Activated CD4-positive, alpha-beta T cell treated with anti-CD3 and anti-CD28 coated beads for 36 hours (primary cell): Measurements from ENCODE around the gene ZSCAN25. TPM values are rescaled to one million over a fixed set of nuclear protein-coding genes. Genes with fewer than 3 reads are reported as not detected.
A peak's percentile ranks its signal among the peaks of the same experiment; 100 is the strongest.
"Not testable (repeated sequence)": the region's sequence is repeated elsewhere in the genome, so short reads cannot be mapped to it uniquely, and the experiment has no call there.

Source experiments
- ATAC-seq: fragments of 200-7000 bp; cut with Tn5 transposase; one replicate; pipeline ENCODE4 v1.10.0; 2021; ENCODE audit warnings: mild to moderate bottlenecking, moderate library complexity
- CTCF ChIA-PET: fragments of 350-600 bp; sonication (Branson Sonifier 250); formaldehyde crosslinking; loops from one replicate; lab custom pipeline; 2021; ENCODE audit warnings: antibody characterized with exemption; lab: Charles Lee
- POLR2A ChIA-PET: fragments of 350-600 bp; sonication (Branson Sonifier 250); formaldehyde crosslinking; loops from one replicate; lab custom pipeline; 2021; ENCODE audit warnings: antibody characterized with exemption, inconsistent platforms; lab: Charles Lee
- DNase-seq: peaks from one replicate; pipeline ENCODE4 v3.0.0-alpha.2; 2020
- H3K27ac Mint-ChIP-seq: one replicate; pipeline ENCODE4 v1.8.0; 2021; ENCODE audit warnings: mixed read lengths
- H3K27me3 Mint-ChIP-seq: one replicate; pipeline ENCODE4 v1.8.0; 2021; ENCODE audit warnings: mixed read lengths
- H3K36me3 Mint-ChIP-seq: one replicate; pipeline ENCODE4 v1.8.0; 2021; ENCODE audit warnings: low read depth, mixed read lengths
- H3K4me1 Mint-ChIP-seq: one replicate; pipeline ENCODE4 v1.8.0; 2021; ENCODE audit warnings: mixed read lengths
- H3K4me3 Mint-ChIP-seq: one replicate; pipeline ENCODE4 v1.8.0; 2021; ENCODE audit warnings: mild to moderate bottlenecking, moderate library complexity, mixed read lengths
- H3K9me3 Mint-ChIP-seq: one replicate; pipeline ENCODE4 v1.8.0; 2021; ENCODE audit warnings: low read depth, mixed read lengths
- intact Hi-C, 2 experiments: fragments of 100-400 bp; cut with DNase I in 1 of 2; cut with micrococcal nuclease in 1 of 2; formaldehyde crosslinking; loops; one replicate each; pipeline versions ENCODE4 v1.14.2 to v1.15.1; 2022 to 2024; cut with DNase I, micrococcal nuclease
- total RNA-seq, 2 experiments: library from RNA; stranded (reverse); gene quantifications; one replicate each; pipeline ENCODE4 v1.2.3, GENCODE V29; 2021

Gene ZSCAN25
- total RNA-seq, 2 experiments from 2014 or later: 20.5 to 25.2 TPM

DNA sequence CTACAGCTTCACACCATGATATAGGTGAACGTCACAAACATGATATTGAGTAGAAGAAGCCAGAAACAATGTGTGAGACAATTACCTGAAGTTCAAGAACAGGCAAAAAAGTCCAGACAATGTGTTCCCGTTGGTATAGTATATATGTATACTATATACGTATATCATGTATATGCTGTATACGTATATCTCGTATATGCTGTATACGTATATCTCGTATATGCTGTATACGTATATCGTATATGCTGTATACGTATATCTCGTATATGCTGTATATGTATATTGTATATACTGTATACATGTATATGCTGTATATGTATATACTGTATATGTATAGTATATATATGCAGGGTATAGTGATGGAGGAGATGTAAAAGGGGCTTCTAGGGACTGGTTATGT is 10.8 kb downstream of the ZSCAN25 start:
- ATAC-seq (no peak), DNase-seq (no peak)
- H3K4me1 Mint-ChIP-seq: peaks cover 72% of the 10 kb centered on the region
- H3K9me3 Mint-ChIP-seq: no peaks in the 10 kb centered on the region
- no peaks in the 10 kb centered on the region for H3K27me3 Mint-ChIP-seq
- peaks cover 81% of the 10 kb centered on the region for H3K36me3 Mint-ChIP-seq
- intact Hi-C loops: no loop called here
- ChIA-PET CTCF (interaction anchor here (0.6 to 0.9 kb wide), 2 partner anchors 10 to 13 kb away, joined by 3 to 4 read pairs; no protein-coding TSS in a partner anchor), POLR2A (interaction anchor here (0.7 kb wide), 1 partner anchor 164 kb away, joined by 4 read pairs; no protein-coding TSS in a partner anchor)
- H3K27ac Mint-ChIP-seq: no peak overlapping the region
- H3K4me3 Mint-ChIP-seq: no peak overlapping the region

DNA sequence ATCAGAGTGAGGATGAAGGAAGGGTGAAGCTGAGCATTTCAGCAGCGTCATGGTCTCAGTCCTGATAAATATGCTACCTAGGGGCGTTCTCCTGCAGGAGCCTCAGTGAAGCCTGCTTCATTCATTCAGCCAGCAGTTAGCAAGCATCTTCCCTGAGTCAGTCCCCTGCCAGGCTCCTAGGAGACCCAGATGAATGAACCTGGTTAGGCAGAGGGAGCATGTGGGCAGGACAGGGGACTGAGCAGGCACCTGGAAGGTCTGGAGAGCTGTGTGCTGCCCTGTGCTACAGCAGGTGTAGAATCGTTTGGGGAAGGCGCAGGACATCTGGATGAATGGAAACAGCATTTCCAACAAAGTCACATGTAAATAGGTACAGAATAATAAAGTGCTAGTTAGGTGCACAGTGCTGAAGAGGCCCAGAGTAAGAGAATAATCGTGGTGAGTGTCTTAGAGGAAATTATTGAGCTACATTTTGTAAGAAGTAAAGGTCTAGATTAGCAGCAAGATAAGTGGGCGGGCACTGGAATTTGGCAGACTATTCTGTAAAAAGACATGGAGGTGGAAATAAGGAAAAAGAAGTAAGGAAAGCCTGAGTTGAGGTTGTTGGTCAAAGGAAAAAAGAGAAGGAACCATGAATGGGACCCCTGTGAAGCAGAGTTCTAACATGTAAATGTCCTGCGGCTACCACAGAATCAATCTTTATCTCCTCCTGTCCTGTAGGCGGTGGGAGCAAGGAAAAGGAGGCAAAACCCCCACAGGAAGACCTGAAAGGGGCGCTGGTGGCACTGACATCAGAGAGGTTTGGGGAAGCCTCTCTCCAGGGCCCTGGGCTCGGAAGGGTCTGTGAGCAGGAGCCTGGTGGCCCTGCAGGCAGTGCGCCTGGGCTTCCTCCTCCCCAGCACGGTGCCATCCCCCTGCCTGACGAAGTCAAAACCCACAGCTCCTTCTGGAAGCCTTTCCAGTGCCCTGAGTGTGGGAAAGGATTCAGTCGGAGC is 12.0 kb downstream of the ZSCAN25 start:
- Mint-ChIP-seq H3K27ac (peak overlapping the region; percentile 32), H3K36me3 (peaks cover 78% of the 10 kb centered on the region), H3K4me1 (peaks cover 64% of the 10 kb centered on the region), H3K9me3 (no peaks in the 10 kb centered on the region), H3K27me3 (no peaks in the 10 kb centered on the region), H3K4me3 (no peak overlapping the region)
- intact Hi-C loops: no loop called here
- ChIA-PET CTCF (interaction anchor here (1.2 kb wide), 1 partner anchor 71 kb away, joined by 3 read pairs; no protein-coding TSS in a partner anchor), POLR2A (interaction anchor here (1.0 kb wide), 1 partner anchor 12 kb away, joined by 3 read pairs; the partner anchor contains the start of gene ZSCAN25)
- ATAC-seq: no peak
- no peak for DNase-seq

- ChIA-PET CTCF (interaction anchor here (1.2 kb wide), 1 partner anchor 70 kb away, joined by 3 read pairs; no protein-coding TSS in a partner anchor), POLR2A (no interaction called here)
- no peaks in the 10 kb centered on the region for H3K27me3 Mint-ChIP-seq
- peaks cover 55% of the 10 kb centered on the region for H3K4me1 Mint-ChIP-seq
- no peak overlapping the region for H3K27ac Mint-ChIP-seq
- no peaks in the 10 kb centered on the region for H3K9me3 Mint-ChIP-seq
- peaks cover 72% of the 10 kb centered on the region for H3K36me3 Mint-ChIP-seq
- H3K4me3 Mint-ChIP-seq: no peak overlapping the region
- DNase-seq: no peak
- ATAC-seq: no peak
- intact Hi-C loops: loop anchor here in 1 of 2 experiments (10.0 kb wide), 1 partner anchor 205 kb away; no protein-coding TSS in a partner anchor
These were observed 12.9 kb downstream of the ZSCAN25 start for GRCh38 chr7:99629643-99630042.

DNA sequence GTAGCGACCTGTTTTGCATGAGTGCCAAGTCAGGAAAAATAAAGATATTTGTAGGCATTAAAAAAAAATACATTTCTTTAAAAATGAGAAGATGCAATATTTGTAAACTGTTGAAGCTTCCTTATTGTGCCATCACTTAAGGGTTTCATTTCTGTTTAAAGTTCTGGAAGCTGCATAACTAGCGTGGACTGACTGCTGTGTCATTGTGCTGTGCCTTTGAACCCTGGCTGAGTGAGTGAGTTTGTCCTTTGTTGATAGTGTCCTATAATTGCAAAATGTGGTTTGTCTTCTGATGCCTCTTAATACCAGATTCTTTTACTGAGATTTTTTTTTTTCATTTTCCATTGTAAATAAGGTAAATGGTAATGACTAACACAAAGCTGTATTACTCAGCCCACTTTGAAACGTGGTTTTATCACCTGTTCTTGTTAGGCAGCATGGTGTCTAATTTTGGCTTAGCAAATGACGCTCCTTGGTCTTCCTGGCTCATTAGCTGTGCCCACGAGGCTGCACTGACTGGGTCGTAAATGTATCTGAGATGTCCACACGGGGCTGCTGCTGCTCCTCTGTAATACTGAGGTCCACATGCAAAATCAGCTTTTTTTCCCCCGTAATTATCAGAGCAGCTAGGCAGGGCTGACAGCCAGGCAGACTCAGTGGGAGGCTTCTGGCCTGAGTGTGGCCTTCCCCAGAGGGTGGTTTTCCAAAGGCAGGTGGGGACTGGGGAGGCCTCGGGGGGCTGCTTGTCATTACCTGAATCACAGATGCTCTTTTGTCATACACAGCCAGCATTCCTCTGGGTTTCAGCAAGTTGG is 14.8 kb downstream of the ZSCAN25 start:
- no peak overlapping the region for H3K4me3 Mint-ChIP-seq
- POLR2A ChIA-PET: interaction anchor here (0.6 to 2.1 kb wide), 3 partner anchors 15 to 158 kb away, joined by 3 to 6 read pairs (median 4); partner anchors contain the start of genes ZNF655 and ZSCAN25
- peak; percentile 88 for ATAC-seq
- H3K27ac Mint-ChIP-seq: peak overlapping the region; percentile 88
- peaks cover 48% of the 10 kb centered on the region for H3K4me1 Mint-ChIP-seq
- H3K27me3 Mint-ChIP-seq: no peaks in the 10 kb centered on the region
- intact Hi-C loops: loop anchor here in 1 of 2 experiments (10.0 kb wide), 1 partner anchor 203 kb away; no protein-coding TSS in a partner anchor
- H3K9me3 Mint-ChIP-seq: no peaks in the 10 kb centered on the region
- peak; percentile 63 for DNase-seq
- peaks cover 65% of the 10 kb centered on the region for H3K36me3 Mint-ChIP-seq
- CTCF ChIA-PET: interaction anchor here (0.5 to 3.0 kb wide), 7 partner anchors 14 to 580 kb away, joined by 3 to 7 read pairs (median 3); partner anchors contain the start of gene ZSCAN25

DNA sequence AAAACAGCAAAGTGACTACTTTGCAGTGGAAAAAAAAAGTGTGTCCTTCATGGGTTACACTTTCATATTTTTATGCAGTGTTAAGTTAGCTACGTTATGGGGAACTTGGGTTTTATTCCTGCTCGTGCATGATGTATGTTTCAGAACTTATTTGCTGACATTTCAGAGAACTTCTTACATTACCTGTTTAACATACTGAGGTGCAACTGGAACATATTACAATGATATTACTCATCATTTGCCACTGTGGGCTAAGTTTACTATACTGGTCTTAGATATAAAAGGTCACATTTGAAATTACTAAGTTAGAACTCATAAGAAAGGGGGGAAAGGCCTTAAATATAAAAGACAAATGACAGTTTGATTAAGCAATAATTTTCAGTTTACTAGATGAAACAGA is 20.7 kb downstream of the ZSCAN25 start:
- ChIA-PET POLR2A (interaction anchor here (0.5 kb wide), 1 partner anchor 534 kb away, joined by 6 read pairs; no protein-coding TSS in a partner anchor), CTCF (interaction anchor here (0.7 to 1.0 kb wide), 2 partner anchors 11 to 22 kb away, joined by 3 read pairs; no protein-coding TSS in a partner anchor)
- Mint-ChIP-seq H3K36me3 (peaks cover 65% of the 10 kb centered on the region), H3K4me1 (peaks cover 72% of the 10 kb centered on the region), H3K27ac (peak overlapping the region; percentile 94), H3K4me3 (peak overlapping the region; percentile 16)
- peak; percentile 88 for ATAC-seq
- intact Hi-C loops: loop anchor here (1.0 to 10.0 kb wide), 2 partner anchors 151 to 197 kb away; no protein-coding TSS in a partner anchor
- not testable (repeated sequence) for H3K27me3 Mint-ChIP-seq, DNase-seq, H3K9me3 Mint-ChIP-seq

- peaks cover 68% of the 10 kb centered on the region for H3K36me3 Mint-ChIP-seq
- intact Hi-C loops: loop anchor here in 1 of 2 experiments (10.0 kb wide), 1 partner anchor 196 kb away; no protein-coding TSS in a partner anchor
- CTCF ChIA-PET: no interaction called here
- no peak overlapping the region for H3K4me3 Mint-ChIP-seq
- no peaks in the 10 kb centered on the region for H3K9me3 Mint-ChIP-seq
- ATAC-seq: no peak
- H3K27ac Mint-ChIP-seq: peak overlapping the region; percentile 94
- H3K27me3 Mint-ChIP-seq: no peaks in the 10 kb centered on the region
- H3K4me1 Mint-ChIP-seq: peaks cover 70% of the 10 kb centered on the region
- POLR2A ChIA-PET: no interaction called here
- DNase-seq: no peak
These were observed 22.0 kb downstream of the ZSCAN25 start for GRCh38 chr7:99638731-99639130.

- H3K27me3 Mint-ChIP-seq: no peaks in the 10 kb centered on the region
- H3K27ac Mint-ChIP-seq: peak overlapping the region; percentile 68
- H3K4me3 Mint-ChIP-seq: no peak overlapping the region
- DNase-seq (no peak), ATAC-seq (no peak)
- POLR2A ChIA-PET: no interaction called here
- CTCF ChIA-PET: no interaction called here
- peaks cover 73% of the 10 kb centered on the region for H3K4me1 Mint-ChIP-seq
- intact Hi-C loops: loop anchor here in 1 of 2 experiments (10.0 kb wide), 1 partner anchor 196 kb away; no protein-coding TSS in a partner anchor
- H3K9me3 Mint-ChIP-seq: no peaks in the 10 kb centered on the region
- H3K36me3 Mint-ChIP-seq: peaks cover 69% of the 10 kb centered on the region
These were observed 22.5 kb downstream of the ZSCAN25 start for GRCh38 chr7:99639267-99639666.

- ATAC-seq: peak; percentile 13
- Mint-ChIP-seq H3K36me3 (peaks cover 71% of the 10 kb centered on the region), H3K27me3 (no peaks in the 10 kb centered on the region), H3K9me3 (peaks cover 5% of the 10 kb centered on the region), H3K4me1 (peaks cover 57% of the 10 kb centered on the region), H3K27ac (peak overlapping the region; percentile 76), H3K4me3 (no peak overlapping the region)
- ChIA-PET CTCF (interaction anchor here (1.1 kb wide), 1 partner anchor 51 kb away, joined by 3 read pairs; no protein-coding TSS in a partner anchor), POLR2A (interaction anchor here (1.2 kb wide), 1 partner anchor 137 kb away, joined by 3 read pairs; the partner anchor contains the start of gene ZKSCAN5)
- intact Hi-C loops: no loop called here
- no peak for DNase-seq
These were observed 25.3 kb downstream of the ZSCAN25 start for GRCh38 chr7:99642027-99642426.

GRCh38 chr7:99643464-99643863 is 26.7 kb downstream of the ZSCAN25 start:
- ChIA-PET POLR2A (no interaction called here), CTCF (interaction anchor here (0.7 kb wide), 1 partner anchor 210 kb away, joined by 4 read pairs; no protein-coding TSS in a partner anchor)
- ATAC-seq (no peak), DNase-seq (no peak)
- intact Hi-C loops: no loop called here
- H3K36me3 Mint-ChIP-seq: peaks cover 67% of the 10 kb centered on the region
- H3K9me3 Mint-ChIP-seq: peaks cover 5% of the 10 kb centered on the region
- no peak overlapping the region for H3K27ac Mint-ChIP-seq
- peaks cover 46% of the 10 kb centered on the region for H3K4me1 Mint-ChIP-seq
- no peaks in the 10 kb centered on the region for H3K27me3 Mint-ChIP-seq
- H3K4me3 Mint-ChIP-seq: no peak overlapping the region

- no peak overlapping the region for H3K27ac Mint-ChIP-seq
- no peak for ATAC-seq
- H3K4me1 Mint-ChIP-seq: peaks cover 42% of the 10 kb centered on the region
- DNase-seq: no peak
- no peak overlapping the region for H3K4me3 Mint-ChIP-seq
- peaks cover 59% of the 10 kb centered on the region for H3K36me3 Mint-ChIP-seq
- intact Hi-C loops: no loop called here
- peaks cover 5% of the 10 kb centered on the region for H3K9me3 Mint-ChIP-seq
- POLR2A ChIA-PET: no interaction called here
- CTCF ChIA-PET: no interaction called here
- H3K27me3 Mint-ChIP-seq: no peaks in the 10 kb centered on the region
These were observed 27.7 kb downstream of the ZSCAN25 start for GRCh38 chr7:99644431-99644830.
